GM21390 (cell line): ENCODE results near the gene HIGD1B.
"Not testable (repeated sequence)": the region's sequence is repeated elsewhere in the genome, so short reads cannot be mapped to it uniquely, and the experiment has no call there.

ENCODE experiments used
- ATAC-seq: cut with Tn5 transposase; IDR thresholded peaks from one replicate; pipeline ENCODE4 v1.9.1; 2021; ENCODE audit not compliant: unreplicated experiment

HIGD1B gene

GRCh38 chr17:44847586-44847985 is at the start of gene HIGD1B:
Gene HIGD1B (plus strand): TSS chr17:44847883. CDS start chr17:44848153, 270 bp downstream.
- no peak for ATAC-seq

- no peak for ATAC-seq
Observed at GRCh38 chr17:44798356-44798755, 49.3 kb upstream of the HIGD1B start.

GRCh38 chr17:44801880-44802279 is 45.8 kb upstream of the HIGD1B start:
- ATAC-seq = no peak

GRCh38 chr17:44804302-44805089 is 43.2 kb upstream of the HIGD1B start:
- ATAC-seq = no peak

- no peak for ATAC-seq
Observed at GRCh38 chr17:44807093-44807816, 40.4 kb upstream of the HIGD1B start.

- ATAC-seq = no peak
Observed at GRCh38 chr17:44807817-44808155, 39.9 kb upstream of the HIGD1B start.

- no peak for ATAC-seq
Observed at GRCh38 chr17:44808156-44808555, 39.5 kb upstream of the HIGD1B start.

- ATAC-seq = not testable (repeated sequence)
Observed at GRCh38 chr17:44808656-44809388, 38.9 kb upstream of the HIGD1B start.

- no peak for ATAC-seq
Observed at GRCh38 chr17:44812263-44812662, 35.4 kb upstream of the HIGD1B start.

- not testable (repeated sequence) for ATAC-seq
Observed at GRCh38 chr17:44818508-44818907, 29.2 kb upstream of the HIGD1B start.

- ATAC-seq = no peak
Observed at GRCh38 chr17:44820631-44821212, 27.0 kb upstream of the HIGD1B start.

GRCh38 chr17:44825236-44825635 is 22.4 kb upstream of the HIGD1B start:
- not testable (repeated sequence) for ATAC-seq

- no peak for ATAC-seq
Observed at GRCh38 chr17:44826123-44826790, 21.4 kb upstream of the HIGD1B start.

GRCh38 chr17:44827863-44828262 is 19.8 kb upstream of the HIGD1B start:
- ATAC-seq = no peak

- no peak for ATAC-seq
Observed at GRCh38 chr17:44828919-44829522, 18.7 kb upstream of the HIGD1B start.

- no peak for ATAC-seq
Observed at GRCh38 chr17:44829523-44830358, 17.9 kb upstream of the HIGD1B start, which contains the start of gene GJC1. Gene GJC1 (minus strand): TSS chr17:44830287. CDS start chr17:44805817, 24,470 bp downstream.

GRCh38 chr17:44830359-44831288 is 17.1 kb upstream of the HIGD1B start:
- ATAC-seq = no peak

- no peak for ATAC-seq
Observed at GRCh38 chr17:44831371-44831770, 16.3 kb upstream of the HIGD1B start.
